Hematopoietic multipotent progenitor cell treated with erythropoietin and hydrocortisone succinate and interleukin-3 and kit ligand, for 4 days (in vitro differentiated cells): ENCODE results near the gene HDAC4.
"Not testable (repeated sequence)": the region's sequence is repeated elsewhere in the genome, so short reads cannot be mapped to it uniquely, and the experiment has no call there.

Experiments used
- DNase-seq: peaks from one replicate; pipeline ENCODE4 v3.0.0-alpha.2; 2015

Gene HDAC4

DNA sequence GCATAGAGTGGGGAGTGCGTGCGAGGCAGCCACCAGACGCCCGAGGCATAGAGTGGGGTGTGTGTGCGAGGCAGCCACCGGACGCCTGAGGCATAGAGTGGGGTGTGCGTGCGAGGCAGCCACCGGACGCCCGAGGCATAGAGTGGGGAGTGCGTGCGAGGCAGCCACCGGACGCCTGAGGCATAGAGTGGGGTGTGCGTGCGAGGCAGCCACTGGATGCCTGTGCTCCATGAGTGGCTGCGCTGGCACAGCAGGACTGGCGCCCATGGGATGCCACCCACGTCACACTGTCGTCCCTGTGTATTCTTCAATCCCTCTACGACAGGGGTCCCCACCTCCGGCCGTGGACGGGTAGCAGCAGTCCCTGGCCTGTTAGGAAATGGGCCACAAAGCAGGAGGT lies 221.9 kb downstream of the HDAC4 start:
- DNase-seq, result no peak

DNA sequence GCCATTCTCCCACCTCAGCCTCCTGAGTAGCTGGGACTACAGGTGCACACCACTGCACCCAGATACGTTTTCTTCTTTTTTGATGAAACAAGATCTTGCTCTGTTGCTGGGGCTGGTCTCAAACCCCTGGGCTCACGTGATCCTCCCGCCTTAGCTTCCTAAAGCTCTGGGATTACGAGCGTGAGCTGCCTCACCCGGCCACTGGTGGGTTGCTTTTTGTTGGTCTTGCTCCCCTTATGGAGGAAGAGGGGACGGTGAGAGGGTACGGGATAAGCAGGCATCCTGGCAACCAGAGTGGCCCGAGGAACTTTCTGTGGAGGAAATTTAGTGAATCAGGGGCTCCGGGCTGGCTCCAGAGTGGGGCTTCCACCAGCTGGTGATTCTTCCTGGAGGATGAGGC lies 222.3 kb downstream of the HDAC4 start:
- no peak for DNase-seq

DNA sequence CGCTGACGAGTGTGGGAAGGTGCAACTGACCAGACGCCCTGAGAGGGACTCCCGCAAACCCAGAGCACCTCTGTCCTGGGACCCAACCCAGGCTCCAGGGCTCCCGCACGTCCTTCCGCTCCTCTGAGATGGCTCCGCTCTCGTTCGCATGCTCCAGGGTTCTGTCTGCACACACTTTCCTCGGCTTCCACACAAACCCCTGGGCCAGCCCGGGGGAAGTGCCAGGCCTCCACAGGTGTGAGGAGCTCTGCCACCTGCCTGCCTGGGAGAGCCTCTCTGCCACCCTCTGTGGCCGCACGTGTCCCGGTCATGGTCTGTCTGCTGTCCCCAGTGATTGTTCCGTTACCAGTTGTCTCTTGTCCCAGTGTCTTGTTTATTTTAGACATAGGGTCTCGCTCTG lies 222.9 kb downstream of the HDAC4 start:
- DNase-seq, result no peak

DNA sequence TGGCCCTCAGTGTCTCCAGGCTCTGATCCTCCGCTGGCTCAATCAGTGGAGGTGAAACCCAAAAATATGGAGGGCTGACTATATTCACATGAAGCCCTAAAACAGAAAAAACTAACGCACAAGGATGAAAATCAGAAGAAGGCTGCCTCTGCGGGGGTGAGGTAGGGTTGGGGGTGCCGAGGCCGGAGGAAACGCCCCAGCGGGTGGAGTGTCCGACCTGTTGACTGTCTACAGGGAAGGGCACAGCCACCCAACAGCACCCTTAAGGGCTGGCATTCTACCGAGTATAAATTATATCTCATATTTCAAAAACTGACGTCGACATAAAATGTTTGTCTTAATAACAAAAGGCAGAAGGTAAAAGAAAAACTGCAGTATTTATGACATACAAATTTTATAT lies 223.5 kb downstream of the HDAC4 start:
- DNase-seq, result no peak

DNA sequence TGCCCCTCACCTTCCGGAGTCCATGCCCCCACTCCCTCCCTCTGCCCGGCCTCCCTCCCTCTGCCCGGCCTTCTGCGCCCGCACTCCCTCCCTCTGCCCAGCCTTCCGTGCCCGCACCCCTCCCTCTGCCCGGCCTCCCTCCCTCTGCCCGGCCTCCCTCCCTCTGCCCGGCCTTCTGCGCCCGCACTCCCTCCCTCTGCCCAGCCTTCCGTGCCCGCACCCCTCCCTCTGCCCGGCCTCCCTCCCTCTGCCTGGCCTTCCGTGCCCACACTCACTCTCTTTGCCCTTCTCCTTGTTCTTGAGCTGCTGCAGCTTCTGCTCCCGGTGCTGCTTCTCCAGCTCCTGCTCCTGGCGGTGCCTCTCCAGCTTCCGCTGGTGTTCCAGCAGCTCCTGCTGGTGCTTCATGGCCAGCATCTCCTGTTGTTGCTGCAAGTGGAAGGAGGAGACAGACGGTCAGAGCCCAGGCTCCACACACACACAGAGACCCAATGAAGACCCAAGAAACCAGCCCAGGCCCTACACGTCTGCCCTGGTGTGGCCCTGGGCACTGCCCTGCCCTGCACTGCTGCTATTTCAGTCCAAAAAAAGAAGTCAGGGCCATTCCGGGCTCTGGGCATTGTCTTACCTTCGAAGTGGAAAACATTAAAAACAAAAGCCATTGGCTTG lies 224.5 kb downstream of the HDAC4 start:
- DNase-seq, result not testable (repeated sequence)

DNA sequence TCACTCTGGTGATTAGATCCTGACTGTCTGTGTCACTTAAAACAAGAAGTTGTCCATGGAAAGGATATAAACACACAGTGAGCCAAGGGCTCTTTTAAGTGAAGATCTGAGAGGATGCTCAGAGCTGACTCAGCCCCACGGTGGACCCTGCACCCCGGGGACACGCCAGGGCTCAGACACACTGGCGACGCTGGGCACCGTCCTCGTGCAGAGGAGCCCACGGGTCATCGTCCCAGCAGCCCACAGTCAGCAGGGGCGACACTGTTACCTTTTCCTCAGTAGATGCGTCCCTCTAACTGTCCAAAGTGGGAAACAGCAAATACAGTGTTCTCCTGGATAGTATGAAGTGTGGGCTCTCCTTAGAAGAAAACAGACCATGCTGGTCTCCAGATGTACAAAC lies 225.6 kb downstream of the HDAC4 start:
- no peak for DNase-seq

DNA sequence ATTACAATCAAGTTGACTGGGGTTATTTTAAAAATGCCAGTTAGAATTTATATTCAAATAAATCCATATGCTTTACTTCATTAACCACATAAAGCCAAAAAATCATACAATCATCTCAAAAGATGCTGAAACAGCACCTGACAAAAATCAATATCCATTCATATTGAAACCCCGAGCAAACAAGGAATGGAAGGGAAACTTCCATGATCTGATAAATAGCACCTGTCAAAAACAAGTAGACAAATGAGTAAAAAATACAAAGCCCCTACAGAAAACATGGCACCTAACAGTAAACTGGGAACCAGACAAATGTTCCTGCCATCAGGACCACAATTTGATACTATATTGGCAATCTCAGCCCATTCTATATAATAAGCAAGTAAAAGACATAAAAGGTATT lies 227.5 kb downstream of the HDAC4 start:
- no peak for DNase-seq

DNA sequence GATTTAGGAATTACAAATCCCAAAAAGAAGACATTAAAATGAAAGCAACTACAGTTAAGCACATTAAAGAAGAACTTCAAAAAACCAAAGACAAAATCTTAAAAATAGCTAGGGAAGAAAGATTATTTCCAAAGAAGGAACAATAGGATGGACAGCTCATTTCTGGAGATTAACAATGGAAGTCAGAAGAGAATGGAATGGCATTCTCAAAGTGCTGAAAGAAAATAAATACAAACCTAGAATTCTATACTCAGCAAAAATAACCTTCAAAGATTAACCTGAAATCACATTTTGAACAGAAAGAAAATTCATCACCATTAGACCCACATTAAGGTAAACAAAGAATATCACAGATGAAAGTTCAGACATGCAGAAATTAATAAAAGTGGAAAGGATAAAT lies 229.2 kb downstream of the HDAC4 start:
- no peak for DNase-seq

DNA sequence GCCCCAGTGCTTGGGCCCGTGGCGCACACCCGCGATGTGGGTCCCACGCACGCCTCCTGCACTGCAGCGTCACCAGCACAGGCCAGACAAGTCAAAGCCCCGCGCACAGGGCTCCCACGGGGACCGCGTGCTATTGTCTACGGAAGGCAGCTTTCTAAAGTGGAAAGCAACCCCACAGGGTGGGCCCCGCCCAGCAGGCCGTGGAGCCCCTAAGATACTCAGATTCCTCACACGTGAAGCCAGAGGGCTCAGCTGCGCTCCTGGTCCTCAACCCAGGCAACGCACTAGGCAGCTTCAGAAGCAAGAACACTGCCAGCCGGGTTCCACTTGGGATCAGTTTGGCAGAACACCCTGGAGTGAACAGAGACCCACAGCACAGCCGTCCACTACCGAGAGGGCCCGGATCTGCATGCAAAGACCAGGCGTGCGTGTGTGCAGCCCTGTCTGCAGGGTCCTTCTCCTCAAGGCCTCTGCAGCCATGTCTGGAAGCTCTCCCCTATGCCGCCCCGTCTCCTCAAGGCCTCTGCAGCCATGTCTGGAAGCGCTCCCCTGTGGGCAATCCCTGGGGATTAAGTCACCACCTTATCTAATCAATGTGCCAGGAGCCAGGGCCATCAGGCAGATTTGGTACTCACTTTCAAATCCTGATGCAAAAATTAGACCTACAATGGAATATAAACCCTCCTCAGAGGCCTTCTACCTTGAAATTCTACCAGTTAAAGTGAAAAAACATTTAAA lies 231.3 kb downstream of the HDAC4 start:
- DNase-seq, result no peak

DNA sequence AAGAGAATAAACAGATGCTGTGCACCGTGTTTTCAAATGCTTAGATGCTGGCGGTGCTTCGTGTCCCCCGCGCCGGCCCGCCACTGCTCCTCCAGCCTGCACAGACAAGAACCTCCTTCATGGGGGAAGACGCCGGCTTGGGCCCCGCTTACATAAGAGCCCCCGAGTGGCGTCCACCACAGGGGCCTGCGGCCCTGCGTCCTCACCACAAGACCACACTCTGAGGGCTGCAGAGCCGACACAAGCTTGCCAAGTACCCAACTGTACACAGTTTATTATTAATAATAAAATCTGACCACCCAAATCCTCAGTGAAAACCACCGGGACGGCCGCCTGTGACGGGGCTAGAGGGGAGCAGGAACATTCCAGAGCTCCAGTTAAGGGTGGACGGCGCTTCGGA lies 232.2 kb downstream of the HDAC4 start:
- no peak for DNase-seq

DNA sequence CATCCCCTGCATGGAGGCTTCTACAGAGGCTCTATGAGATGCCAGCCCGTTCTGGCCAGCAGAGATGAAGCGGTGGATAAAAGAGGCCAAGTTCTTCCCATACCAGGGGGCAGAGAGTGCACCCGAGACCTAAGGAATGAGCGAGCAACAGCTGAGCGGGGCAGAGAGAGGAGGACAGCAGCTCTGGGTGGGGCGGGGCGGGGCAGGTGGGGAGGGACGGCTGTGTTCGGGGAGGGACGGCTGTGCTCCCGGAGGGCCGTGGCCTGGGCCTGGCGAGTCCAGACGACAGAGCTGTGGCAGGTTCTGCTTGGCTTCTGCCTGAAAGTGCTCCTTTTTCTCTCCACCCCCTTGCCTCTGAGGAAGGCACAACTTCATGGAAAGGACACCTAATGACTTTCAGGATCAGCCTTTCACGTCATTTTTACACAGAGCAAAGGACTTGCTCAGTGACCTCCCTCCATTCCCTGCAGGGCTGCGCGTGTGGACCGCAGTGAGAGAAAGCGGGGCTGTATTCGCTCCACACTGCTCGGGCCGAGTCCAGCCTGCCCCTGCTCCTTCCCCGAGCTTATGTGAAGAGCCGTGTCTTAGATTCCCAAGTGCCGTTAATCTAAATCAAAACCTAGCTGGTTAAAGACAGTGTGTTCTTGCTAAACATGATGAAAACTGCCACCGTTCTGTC lies 232.9 kb downstream of the HDAC4 start:
- DNase-seq, result no peak

DNA sequence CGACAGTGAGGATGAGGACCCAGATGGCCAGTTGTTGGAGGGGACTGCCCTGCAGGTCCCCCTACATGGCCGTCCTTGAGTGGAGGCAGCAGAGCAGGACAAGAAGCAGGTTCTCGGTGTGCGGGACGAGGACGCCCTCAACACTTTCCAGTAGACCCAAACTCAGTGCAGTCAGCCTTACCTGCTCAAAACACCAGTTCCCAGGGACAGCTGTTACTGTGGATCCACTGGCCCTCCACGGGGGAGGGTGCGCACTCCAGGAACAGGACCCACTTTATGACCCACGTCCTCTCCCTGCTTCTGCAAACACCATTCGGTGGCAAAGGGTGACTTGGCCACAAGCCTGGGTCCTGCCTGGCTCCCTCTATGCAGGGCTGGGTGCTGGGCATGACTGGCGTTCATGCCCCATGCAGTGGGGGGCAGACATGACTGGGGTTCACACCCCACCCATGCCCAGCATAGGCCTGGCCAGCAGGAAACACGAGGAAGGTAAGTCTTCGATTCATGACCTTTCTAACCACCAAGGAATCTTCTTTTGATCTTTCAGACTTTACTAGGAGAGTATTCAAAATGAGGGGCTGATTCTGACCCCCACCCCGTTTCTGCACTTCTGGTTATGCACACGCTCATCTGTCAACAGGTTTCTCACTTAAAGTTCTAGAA lies 233.7 kb downstream of the HDAC4 start:
- no peak for DNase-seq

DNA sequence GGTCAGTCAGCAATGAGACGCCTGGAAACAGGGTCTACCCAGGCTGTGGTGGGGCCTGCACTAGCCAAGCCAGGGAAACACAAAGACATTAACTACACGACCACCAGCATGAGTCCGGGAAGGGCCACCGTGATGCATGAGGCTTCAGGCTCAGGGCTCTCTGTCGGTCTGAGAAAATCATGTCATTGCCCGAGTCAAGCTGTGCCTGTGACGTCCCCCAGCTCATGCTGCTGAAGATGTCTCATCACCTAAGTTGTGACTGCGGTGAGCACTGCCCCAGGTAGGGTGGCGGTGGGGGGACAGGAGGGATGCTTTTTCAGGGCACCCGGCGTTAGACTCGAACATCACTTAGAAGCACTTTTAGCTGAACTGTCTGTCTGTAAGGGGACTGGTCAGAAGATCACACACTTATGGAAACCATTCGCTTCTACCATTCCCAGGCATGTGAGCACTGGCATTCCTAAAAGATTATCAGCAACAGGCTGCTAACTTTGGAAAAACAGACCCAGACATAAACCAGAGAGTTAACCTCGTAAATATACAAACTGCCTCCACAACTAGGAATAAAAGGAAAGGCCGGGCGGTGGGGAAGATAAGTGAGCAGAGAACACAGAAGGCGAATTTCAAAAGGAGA lies 234.5 kb downstream of the HDAC4 start:
- no peak for DNase-seq

DNA sequence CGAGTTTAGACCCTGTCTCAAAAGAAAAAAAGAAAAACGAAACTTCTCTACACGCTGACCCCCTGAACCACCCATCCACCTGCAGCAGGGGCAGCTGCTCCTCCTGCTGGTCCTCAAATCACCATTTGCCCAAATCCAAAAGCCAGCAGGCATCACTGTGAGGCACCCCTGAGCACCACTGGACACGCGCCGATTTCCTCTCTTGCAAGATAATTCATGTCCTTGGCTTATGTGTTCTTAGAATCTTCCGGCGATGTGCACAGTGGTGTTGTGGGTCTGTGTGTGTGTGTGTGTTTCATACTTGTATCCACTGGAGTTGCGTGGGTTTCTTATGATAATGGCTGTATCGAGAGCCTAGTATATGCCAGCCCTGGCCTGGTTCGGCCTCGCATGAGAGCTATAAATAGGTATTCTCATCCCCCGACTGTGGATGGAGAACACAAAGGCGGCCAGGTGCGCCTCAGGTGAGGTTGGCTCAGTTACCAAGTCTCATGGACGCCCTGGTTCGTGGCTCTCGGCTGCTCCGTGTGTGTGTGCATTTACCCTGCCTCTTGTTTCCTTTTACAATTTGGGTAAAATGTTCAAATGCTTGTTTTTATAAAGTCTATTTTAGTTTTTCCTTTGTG lies 235.5 kb downstream of the HDAC4 start:
- DNase-seq, result no peak

DNA sequence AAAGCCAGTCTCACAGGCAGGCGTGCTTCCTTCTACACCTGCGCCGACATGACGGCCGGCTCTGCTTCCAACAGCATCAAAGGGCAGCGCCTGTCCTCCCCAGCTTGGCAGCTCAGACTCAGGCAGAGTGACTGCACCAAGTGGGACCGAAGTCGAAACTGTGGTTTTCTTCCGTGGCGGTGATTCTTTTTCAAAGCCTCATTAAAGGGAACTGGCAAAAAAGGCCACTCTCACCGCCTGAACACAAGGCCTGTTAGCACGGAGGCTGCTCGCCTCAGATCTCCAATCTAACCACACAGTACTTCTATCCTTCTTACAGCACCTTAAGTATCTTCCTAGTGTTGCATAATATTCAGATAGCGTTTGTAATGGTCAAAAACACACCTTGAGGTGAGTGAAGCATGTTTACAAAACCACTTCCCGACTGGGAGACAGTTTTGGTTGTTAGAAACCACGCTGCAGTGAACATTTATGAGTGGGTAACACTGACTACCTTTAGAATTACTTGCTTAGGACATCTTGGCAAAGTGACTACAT lies 236.4 kb downstream of the HDAC4 start:
- DNase-seq, result peak; percentile 67

DNA sequence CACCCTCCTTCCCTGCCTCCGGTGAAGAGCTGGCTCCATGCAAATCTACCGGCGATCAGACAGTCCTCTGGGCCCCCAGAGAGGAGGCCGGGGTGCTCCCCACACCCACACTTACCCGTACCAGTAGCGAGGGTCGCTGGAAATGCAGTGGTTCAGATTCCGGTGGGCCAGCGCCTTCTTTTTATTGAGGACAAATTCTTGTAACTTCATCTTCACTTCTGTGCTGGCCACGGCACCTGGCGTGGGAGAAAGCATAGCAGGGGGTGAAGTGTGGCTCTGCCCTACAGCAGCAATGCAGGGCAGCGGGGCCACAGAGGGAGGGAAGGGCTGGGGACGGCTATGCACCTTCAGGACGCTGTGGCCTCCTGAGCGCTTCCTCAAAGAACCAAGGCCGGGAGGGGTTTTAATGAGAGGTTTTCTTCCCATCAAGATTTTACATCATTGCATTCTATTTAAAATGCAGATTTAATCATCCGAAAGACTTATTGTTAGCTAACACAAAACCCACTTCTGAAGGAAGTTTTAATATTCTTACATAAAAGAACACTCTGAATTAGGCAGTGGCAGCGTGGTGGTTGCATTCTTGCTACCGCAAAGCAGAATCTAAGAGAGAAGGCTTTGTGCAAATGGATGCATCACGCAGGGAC lies 237.0 kb downstream of the HDAC4 start:
- no peak for DNase-seq

DNA sequence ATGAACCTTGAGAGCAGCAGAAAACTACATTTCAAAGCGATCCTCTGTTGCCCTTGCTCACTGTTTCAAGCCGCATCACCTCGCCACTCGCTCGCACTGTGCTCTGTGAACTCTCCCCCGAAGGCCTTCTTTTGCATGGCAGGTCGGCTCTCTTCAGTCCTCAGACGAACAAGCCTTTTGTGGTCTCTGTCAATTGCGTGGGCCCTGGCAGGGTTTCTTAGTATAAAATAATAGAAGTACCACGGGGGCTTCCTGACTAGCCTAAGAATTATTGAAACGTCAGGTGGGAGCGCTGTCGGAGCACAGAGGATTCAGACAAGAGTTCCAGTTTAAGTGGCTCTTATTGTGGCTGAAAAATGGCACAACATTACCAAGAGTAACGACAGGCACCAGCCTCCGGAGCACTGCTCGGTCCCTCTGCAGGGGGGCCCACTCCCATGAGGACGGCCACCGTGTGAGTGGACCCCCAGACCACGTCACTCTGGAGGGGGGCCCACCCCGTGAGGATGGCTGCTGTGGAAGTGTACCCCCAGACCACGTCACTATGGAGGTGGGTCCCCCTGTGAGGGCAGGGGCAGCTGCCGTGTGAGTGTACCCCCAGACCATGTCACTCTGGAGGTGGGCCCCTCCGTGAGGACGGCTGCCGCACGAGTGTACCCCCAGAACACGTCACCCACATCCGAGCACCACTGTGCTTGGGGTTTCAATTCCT lies 237.7 kb downstream of the HDAC4 start:
- no peak for DNase-seq

DNA sequence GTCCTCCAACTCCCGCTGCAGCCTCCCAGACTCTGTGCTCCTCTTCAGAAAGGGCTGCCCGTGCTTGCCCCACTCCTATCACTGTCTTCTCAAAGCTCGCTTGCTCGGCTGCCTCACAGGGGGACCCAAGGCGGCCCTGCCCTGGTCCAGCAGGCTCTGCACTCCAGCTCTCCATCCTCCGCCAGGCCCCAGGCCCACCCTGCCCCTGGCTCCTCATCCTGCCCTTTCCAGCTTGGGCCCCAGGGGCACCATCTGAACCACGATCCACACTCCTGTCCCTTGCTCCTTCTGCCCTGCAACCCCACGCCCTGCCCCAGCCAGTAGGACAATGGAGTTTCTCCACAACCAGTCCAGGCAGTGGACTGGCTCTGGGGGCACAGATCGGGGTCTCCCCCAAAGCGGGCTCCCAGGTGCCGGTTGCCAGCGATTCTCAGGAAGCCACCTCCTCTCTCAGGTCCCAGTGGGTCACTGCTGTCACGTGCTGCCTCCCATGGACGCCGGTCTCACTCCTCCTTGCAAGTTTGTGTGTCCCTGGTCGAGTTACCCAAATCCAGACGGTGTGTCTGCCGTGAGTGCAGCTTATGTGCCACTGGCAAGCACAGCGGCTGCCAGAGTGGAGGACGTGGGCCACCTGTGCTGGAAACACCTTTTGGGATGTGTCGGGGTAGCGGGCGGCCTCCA lies 238.5 kb downstream of the HDAC4 start:
- no peak for DNase-seq

DNA sequence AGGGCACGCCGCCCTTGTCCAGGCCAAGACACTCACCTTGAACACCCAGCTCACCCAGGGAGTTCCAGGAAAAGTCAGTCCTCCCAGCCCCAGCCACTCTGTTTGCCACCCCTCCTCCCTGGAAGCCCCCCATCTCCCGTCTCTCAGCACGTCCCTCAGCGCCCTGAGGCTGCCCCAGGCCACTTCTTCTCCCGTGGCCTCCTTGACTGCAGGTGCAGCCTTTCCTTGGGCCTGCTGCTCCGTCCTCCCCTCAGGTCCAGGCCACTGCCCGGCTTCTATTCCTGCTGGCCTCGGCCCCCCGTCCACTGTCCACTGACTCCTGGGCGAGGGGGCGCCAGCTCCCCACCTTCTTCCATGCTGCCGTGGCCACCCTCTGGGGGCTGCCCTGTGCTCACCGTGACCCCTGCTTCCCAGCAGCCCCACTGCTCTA lies 239.1 kb downstream of the HDAC4 start:
- DNase-seq, result no peak
